HL-60/S4 treated with retinoic acid at 250 ng/mL for 4 days and 3 days (cell line): Measurements from ENCODE around the gene MYL12A.

Experiments
- in situ Hi-C: fragments of 300-500 bp; cut with MboI; formaldehyde crosslinking; loops from 2 replicates; pipeline ENCODE4 v1.7.0; 2022; ENCODE audit warnings: low sequenced_read_pairs

The MYL12A gene

DNA sequence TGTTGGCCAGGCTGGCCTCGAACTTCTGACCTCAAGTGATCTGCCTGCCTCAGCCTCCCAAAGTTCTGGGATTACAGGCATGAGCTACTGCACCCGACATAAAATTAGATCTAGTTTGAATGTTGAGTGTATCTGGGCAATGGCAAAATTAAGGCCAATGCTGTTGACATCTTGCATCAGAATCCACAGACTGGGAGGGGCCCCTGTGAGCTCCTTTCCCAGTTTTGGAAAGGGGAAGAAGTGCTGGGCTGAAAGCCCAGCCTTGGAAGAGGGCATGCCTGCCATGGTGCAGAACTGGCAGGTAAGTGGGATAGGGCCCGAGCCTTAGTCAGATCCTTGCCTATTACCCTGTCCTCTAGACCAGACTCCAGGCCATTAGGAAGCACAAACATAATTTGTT, 23.4 kb upstream of the MYL12A start:
- in situ Hi-C loops, result no loop called here

DNA sequence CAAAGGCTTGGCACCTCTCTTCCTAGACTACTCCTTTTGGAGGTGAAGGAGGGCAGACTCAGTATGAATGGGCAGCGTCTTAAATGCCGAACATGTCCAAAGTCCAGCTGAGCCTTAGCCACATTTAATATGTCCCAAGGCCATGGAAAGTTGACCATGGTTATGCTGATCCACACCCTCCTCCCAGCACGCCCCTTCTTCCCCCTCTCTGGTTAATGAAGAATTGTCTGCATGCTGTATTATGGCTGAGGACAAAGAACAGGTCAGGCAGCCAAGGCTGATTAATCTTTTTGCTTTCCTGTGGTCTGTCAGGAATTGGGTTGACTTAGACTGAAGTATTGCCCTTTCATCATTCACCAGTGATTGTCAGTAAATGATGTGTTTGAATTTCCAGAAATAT, 22.0 kb upstream of the MYL12A start:
- in situ Hi-C loops, result no loop called here

DNA sequence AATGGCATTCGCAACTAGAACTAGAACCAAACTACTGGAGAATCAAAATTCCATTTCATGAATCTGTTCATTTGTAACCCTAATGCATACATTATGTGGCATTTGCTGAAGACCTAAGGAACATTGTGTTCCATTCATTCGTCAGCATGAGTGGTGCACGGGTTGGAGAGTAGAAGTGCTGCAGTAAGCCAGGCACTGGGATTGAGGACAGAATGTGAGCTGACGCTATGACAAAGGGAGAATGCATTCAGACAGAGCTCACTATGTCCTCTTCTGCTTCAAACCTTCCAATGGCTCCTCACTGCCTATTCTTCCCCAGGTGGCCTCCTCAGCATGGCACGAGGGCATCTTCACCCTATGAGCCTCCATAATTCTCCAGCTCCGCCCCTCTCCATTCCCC, 21.6 kb upstream of the MYL12A start:
- in situ Hi-C loops, result no loop called here

DNA sequence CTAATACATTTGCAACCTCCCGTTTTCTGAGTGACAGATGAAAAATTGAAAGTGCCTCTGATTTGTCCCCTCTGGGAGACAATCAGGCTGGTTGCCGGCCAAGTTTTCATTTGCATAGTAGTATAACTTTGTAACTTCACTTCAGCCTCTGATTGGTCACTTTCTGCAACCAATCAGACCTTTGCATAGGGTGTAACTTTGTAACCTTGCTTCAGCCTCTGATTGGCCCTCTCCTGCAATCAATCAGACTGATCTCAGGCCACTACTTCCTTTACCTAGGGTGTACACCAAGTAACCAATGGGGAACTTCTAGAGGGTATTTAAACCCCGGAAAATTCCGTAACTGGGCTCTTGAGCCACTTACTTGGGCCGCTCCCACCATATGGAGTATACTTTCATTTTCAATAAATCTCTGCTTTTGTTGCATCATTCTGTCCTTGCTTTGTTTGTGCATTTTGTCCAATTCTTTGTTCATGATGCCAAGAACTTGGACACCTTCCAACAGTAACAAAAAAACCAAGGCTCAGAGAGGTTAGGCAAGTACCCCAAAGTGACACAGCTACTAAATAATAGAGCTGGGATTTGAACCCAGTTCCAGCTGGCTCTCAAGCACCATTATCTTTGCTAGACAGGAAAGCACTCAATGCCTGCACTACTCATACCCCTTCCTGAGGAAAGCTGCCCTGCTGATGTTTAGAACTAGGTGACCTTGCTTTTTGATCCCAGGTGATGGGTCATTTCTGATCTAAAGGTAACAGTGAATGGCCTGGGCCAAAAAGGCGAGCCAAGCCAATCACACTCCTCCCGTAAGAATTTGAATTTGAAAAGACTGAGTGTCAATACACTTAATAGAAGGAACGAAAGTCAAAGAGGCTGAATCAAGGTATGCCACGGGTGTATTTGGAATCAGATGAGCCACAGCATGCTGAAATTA, 16.9 kb upstream of the MYL12A start:
- in situ Hi-C loops, result no loop called here

DNA sequence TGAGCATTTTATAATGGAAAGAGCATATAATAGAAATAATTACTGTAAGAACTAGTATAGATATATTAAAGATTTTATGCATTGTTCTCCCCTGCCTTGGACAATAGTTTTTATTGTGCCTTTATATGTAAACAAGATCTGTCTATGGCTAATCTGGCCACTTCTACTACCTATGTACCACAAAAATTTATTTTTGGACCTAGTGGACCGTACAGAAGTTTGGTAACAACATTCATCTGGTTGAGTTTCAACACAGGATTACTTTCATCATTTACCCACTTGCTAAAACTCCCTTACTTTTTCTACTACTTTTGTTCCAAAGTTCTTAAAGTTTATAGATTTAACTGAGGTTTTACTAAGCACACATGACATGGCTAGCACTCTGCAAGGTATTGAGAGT, 14.6 kb upstream of the MYL12A start:
- in situ Hi-C loops, result no loop called here

DNA sequence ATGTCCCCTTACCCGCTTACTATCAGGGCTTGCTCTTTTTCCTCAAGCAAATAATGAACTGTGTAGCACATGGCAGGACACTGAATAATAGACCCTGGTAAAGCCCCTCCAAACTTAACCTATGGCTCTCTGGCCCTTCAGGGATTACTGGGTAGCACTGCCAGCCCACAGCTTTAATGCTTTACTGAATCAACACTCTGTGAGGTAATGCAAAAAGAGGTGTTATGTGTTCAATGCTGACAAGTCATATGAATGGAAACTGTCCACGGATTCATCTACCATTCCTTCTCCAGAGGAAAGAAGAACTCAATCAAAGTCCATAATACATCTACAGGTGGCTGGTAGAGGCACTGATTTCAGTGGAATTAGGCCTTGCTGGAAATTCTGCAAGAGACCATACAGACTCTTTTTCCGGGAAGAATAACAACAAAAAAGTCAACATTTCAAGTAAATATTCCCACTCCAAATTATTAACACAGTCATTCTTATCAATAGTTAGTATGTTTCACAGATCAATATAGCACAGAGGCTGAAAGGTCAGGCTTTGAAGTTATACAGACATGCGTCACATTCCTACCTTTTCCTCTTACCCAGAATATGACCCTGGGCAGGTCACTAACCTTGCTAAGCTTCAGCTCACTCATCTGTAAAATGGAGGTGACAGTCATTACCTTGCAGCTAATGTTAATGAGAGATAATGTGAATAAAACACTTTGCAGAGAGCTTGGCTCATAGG, 14.0 kb upstream of the MYL12A start:
- in situ Hi-C loops, result no loop called here

DNA sequence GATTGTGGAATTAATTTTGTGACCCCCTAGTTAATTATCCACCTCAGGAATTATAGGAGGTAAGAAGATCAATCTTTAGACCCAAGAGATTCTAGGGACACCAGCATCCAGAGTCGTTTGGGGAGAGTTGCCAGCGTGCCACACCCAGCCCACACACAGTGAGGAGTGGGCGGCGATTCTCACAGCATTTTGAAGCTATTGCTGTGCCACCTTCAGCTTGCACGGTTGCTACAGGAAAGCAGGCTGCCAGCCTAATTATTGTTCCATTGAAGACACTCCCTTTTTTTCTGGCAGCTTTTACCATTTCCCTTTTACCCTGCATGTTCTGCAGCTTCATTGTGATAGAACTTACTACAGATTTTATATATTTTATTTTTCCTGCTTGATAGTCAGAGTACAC, 13.1 kb upstream of the MYL12A start:
- in situ Hi-C loops, result no loop called here

DNA sequence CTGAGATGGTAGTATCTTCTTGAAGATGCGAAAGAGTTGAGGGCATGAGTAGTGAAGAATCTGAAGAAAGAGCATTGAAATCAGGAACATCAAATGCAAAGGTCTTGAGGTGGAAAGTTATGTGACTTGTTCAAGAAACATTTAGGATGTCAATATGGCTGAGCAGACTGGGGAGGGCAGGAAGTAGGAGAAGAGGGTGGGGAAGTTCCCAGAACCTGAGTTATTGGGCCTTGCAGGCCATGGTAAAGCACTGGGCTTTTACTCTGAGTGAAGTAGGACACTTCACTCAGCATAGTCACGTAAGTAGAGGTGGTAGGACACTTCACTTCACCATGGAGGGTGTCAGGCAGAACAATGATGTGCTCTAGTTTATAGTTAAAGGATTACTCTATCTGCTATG, 11.8 kb upstream of the MYL12A start:
- in situ Hi-C loops, result no loop called here

DNA sequence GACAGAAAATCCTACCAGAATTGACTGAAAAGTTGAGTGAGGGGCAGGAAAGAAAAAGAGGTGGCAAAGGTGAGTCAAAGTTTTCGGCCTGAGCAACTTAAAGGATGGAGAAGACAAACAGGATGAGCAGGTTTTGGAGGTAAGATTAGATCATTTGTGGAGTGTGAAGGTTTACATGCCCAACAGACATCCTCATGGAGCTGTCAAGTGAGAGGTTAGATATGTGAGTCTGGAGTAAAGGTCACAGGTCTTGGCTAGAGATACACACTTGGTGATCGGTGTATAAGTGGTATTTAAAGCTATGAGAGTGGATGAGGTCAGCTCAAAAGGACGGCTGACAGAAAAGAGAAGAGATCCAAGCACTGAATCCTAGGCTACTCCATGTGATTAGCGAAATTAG, 11.1 kb upstream of the MYL12A start:
- in situ Hi-C loops, result no loop called here

DNA sequence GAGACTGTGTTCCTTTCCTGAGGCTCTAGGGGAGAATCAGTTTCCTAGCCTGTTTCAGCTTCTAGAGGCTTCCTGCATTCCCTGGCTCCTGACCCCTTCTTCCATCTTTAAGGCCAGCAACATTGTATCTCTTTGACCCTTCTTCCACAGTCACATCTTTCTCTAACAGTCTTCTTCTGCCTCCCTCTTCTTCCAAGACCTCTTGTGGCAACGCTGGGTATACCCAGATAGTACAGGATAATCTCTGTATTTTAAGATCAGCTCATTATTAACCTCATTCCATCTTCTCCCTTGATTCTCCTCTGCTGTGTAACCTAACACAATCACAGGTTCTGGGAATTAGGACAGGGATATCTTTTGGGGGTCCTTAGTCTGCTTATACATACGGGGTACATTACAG, 8.9 kb upstream of the MYL12A start:
- in situ Hi-C loops, result no loop called here

DNA sequence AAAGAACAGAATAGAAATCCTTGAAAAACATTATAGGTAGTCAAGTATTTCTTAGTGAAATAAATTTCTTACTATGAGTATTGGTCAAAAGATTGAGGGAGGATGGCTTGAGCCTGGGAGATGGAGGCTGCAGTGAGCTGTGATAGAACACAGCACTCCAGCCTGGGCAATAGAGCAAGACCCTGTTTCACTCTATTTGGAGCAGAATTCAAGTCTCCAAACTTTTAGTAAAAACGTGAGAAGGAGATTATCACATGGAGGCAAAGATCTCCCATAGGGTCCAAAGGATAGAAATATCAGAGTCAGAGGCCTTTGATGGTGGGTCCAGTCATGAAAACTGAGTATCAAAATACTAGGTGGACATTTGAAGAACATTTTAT, 2.4 kb upstream of the MYL12A start:
- in situ Hi-C loops, result loop anchor here (10.0 kb wide), 1 partner anchor 300 kb away; no protein-coding TSS in a partner anchor

DNA sequence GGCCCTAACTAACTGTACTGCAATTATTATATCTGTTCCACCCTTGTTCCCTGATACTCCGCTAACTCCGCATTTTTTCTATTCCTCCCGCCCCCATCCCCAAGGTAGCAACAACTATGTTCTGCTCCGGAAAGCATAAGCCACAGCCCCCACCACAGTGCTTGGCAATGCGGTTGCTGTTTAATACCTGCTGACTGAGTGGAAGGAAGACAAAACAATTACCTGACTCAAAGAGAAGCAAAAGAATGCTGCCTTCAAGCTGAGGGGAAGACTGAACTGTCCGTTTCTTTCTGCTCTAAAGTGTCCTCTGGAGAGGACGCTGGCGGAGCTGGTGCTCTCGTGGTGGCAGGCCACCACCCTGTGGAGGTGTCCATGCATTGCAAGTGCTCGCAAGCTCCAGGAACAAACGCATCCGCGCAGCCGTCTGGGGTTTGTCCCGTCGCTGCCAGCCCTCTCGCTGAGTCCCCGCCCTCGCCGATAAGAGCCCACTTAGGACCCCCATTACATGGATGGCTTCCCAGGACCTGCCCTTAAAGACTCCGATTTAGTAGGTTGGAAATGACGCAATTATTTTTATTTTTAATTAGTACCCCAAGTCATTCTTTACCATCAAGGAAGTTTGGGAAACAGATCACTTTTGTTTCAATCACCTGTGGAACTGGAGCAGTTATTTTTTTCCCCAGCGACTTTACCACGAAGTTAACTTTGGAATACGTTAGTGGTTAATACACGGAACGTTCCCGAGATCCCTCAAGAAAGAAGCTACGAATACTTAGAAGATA, 1.6 kb upstream of the MYL12A start:
- in situ Hi-C loops, result loop anchor here (10.0 kb wide), 1 partner anchor 301 kb away; no protein-coding TSS in a partner anchor

DNA sequence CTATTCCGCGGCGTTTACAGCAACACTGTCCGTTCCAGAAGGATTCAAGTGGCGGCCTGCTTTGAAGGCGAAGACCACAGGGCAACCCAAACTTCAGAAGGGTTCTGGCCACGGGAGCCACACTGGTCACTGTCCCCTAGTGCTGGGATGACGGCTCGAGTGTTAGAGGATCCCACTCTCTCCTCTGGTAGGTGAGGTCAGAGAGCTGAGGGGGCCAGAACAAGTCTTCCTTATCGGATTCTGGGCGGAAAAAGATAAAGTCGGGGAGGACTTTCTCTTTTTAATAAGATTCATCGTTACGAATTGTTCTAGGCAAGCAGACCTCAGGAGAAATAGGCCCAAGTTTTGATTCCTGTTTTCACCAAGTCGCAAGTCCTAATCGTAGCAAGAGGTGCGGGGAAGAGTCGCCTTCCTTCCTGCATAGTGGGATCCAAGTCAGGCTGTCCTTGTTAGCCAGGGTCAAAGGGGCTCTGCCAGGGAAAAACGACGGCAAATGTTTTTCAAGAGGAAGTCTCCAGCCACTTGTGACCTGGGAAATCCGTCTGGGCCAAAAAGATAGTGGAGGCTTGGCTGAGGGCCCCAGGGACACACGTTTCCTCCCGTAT, 864 bp upstream of the MYL12A start:
- in situ Hi-C loops, result loop anchor here (10.0 kb wide), 1 partner anchor 302 kb away; no protein-coding TSS in a partner anchor

DNA sequence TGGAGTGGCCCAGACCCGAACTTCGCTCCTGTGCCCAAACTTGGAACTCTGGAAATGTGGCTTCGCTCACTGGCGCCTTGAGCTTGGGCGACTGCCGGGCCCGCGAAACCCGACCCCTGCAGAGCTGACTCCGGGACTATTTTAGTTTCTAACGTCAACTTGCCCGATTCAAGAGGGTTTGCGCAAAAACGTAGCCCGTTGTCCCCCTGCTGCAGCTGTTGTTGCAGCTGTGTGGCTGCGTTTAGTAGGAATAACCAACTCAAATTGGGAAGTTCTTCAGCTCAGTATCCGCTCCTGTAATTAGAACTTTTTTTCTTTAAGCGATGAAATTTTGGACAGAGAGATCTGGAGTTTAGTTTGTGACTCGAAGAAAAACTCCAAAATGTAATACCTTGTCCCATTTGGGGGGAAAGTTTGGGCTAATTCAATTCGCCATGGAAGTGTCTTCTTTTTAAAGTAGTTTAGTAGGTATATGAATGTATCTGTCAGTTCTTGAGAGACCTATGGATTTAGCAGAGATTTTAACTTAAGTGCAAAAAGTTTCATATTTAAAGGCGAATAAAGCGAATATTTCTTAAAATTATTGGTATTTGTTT, 559 bp downstream of the MYL12A start:
- in situ Hi-C loops, result loop anchor here (10.0 kb wide), 1 partner anchor 303 kb away; no protein-coding TSS in a partner anchor

DNA sequence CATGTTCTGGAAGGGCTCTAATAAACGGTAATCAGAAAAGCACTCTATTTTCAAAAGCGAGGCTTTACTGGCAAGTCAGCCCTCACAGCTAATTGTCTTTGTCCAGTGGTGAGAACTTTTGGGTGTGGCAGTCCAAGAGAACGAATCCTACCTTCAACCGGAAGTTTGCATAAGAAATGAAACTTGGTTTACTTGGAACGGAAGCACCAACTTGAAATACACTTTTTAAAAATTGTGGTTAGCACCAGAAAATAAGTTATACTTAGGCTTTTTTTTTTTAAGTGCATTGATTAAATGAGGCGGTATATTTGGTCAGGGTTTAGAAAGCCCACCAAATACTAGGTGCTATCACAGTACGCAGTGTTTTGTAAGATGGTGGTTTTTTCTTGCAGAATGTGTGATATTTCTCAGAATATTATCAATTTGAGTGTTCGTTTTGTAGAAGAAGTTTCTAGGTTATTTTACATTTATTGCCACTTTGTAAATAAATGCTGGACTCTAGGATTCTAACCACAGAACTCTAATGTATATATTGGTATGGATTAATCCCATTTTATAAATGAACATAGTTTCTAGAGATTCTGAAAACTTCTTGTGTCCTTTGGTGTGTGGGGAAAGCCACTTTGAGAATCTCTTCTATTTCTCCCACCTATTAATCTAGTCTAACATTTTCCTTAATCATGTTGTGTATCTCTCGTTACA, 1.2 kb downstream of the MYL12A start:
- in situ Hi-C loops, result loop anchor here (10.0 kb wide), 1 partner anchor 304 kb away; no protein-coding TSS in a partner anchor

DNA sequence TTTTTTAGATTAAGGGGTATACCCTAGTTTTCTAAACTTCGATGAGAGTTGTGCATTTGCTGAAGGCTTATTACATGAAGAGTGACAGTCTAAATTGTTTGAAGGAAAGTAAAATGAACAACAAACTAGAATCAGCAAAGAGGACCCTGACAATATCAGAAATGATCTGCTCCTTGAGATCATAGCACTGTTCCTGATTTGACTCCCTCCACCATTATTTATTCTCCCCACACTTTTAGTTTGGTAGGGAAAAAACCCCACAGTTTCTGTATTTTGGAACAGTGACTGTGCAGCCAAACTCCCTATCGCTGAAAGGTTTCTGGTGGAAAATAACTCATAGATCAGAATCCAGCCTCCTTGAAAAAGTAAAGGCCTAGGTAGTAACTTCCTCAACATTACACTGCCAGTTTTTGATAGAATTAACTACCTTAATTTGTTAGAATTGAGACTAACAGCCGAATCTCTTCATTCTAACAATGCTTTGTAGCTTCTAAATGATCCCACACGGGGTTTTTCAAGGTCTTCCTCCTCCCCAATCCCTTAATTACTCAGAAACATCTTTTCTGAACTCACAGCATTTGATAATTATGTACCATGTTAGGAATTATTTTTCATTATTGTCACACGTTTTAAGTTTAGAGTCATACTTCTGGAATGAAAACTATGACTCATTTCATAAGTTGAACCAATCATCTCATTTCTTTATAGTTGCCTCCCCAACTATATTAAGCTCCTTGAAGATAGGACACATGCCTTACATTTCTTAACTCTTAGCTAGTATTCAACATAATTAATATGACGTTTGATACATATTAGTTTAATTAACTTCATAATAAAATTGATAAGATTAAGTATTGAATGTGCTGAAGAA, 2.9 kb downstream of the MYL12A start:
- in situ Hi-C loops, result no loop called here

DNA sequence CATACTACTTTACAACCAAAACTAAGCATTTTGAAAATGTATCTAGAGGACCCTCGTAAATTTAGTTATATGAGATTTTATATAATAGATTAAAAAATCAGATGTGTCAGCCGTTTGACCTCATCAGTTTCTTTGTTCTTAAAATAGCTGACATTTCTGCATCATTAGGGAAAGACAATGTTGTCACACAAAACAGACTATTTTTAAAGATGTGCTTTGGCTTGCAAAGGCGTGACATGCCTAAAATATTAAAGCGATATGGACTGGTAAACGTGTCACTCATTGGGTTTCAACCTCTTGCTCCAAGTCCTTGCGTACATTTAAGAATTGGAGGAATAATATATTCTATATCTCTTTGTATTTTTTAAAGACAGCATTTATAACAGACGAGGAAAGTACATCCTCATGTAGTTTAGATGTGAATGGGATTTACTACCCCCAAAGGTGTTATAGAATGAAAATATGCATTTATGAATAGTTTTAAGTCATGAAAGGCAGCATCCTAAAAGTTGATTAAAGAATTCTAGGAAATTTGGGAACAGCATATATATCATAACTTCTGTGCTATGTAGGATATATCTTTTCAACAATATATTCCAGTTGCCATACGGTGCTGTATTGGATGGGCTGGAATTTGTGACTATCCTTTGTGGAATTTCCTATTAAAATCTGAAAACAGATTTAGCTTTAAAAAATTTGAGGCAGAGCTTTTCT, 3.8 kb downstream of the MYL12A start:
- in situ Hi-C loops, result no loop called here

DNA sequence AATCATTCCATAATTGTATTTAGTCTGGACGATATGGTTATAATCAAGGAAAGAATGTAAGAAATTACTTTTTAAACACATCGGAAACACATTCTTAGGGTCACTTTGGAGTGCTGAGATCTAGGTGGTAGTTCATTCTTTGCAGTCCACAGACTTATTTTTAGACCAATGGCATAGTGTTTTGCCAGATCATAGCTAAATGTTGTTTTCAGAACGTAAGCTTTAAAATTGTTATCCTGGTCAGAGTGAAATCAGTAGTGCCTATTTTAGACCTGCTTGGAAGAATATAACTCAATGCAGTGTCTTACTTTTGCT, 4.3 kb downstream of the MYL12A start:
- in situ Hi-C loops, result no loop called here
